Testis (tissue), 2 donors: ENCODE data around the gene ANKRD44.

Experiments used
- CTCF ChIP-seq, 3 experiments: fragments of 450-650 bp in 2 of 3; fragments of 200-600 bp in 1 of 3; sonication (generic) in 1 of 3; IDR thresholded peaks; one replicate each; pipeline ENCODE4 v1.5.1; 2016 to 2019; ENCODE audit warnings: antibody characterized with exemption in 3 of 3, mild to moderate bottlenecking in 2 of 3, moderate library complexity in 1 of 3
- POLR2A ChIP-seq: fragments of 450-650 bp; IDR thresholded peaks from one replicate; pipeline ENCODE4 v1.6.1; 2017; ENCODE audit warnings: antibody characterized with exemption, mild to moderate bottlenecking, moderate library complexity

GRCh38 chr2:197157879-197158537 is 152.6 kb downstream of the ANKRD44 start:
- TF ChIP-seq CTCF (IDR thresholded peaks at IDR 0.05) = no peak
- TF ChIP-seq POLR2A = no peak
